ENCODE data around the gene SND1. TPM values are rescaled to one million over a fixed set of nuclear protein-coding genes. Genes with fewer than 3 reads are reported as not detected.

The SND1 gene
- total RNA-seq, 2 donors from 2014 or later, result 91.0 to 111 TPM

DNA sequence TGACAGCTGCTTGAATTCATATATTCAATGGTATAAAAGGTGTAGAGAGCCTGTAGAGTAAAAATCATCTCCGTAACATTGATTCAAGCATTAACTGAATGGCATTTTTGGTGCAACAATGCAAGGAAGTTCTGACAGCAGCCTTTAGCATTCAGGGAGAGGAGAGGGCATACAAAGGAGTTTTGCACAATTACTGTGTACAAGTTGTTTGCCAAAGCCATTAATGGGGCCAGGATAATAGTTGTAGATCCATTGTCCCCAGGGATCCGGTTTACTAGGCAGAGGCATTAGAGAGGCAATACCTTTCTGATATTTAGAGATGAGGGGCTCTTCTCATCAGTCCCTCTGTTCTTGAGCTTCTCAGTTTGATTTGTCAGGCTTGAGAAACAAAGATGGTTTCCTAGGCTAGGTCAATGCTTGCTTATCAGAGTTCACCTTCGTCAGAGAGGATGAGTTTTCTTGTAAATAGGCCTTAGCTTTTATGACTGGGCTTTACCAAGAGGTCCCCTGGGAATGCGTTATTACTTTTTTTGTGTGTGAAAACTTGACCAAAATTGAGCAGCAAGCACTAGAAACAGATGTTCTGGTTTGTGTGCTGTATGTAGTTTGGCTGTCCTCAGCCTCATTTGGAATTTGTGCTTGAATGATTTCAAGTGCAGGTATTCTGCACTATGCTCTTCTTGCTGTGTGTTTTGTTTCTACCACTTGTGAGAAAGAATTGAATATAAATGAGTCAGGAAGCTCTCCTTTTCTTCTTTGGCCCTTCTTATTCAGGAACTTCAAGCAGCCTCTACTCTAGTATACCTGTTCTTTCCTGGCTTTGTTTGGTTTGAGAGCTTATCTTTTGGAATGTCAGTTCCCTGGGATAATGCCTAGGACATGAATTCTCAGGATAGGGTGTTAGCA is 32.0 kb downstream of the SND1 start:
- DNase-seq (ENCODE audit: low spot score) (no peak), ATAC-seq (ENCODE audit: insufficient number of reproducible peaks, low FRiP score, low read depth) (no peak)
- H3K9me3 ChIP-seq, result no peaks in the 10 kb centered on the region
- H3K27me3 ChIP-seq (replicated peaks; ENCODE audit: insufficient read depth), result no peaks in the 10 kb centered on the region
- H3K27ac ChIP-seq, result no peak overlapping the region
- TF ChIP-seq, protein P1, sequence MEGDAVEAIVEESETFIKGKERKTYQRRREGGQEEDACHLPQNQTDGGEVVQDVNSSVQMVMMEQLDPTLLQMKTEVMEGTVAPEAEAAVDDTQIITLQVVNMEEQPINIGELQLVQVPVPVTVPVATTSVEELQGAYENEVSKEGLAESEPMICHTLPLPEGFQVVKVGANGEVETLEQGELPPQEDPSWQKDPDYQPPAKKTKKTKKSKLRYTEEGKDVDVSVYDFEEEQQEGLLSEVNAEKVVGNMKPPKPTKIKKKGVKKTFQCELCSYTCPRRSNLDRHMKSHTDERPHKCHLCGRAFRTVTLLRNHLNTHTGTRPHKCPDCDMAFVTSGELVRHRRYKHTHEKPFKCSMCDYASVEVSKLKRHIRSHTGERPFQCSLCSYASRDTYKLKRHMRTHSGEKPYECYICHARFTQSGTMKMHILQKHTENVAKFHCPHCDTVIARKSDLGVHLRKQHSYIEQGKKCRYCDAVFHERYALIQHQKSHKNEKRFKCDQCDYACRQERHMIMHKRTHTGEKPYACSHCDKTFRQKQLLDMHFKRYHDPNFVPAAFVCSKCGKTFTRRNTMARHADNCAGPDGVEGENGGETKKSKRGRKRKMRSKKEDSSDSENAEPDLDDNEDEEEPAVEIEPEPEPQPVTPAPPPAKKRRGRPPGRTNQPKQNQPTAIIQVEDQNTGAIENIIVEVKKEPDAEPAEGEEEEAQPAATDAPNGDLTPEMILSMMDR (IDR thresholded peaks at IDR 0.05), result no peak
- H3K36me3 ChIP-seq, result peaks cover 2% of the 10 kb centered on the region
- H3K4me1 ChIP-seq (ENCODE audit: control insufficient read depth in 1 of 2, low read depth in 2 of 2), result peaks cover 0 to 3% of the 10 kb centered on the region in 2 donors
- H3K4me3 ChIP-seq, result no peak overlapping the region

DNA sequence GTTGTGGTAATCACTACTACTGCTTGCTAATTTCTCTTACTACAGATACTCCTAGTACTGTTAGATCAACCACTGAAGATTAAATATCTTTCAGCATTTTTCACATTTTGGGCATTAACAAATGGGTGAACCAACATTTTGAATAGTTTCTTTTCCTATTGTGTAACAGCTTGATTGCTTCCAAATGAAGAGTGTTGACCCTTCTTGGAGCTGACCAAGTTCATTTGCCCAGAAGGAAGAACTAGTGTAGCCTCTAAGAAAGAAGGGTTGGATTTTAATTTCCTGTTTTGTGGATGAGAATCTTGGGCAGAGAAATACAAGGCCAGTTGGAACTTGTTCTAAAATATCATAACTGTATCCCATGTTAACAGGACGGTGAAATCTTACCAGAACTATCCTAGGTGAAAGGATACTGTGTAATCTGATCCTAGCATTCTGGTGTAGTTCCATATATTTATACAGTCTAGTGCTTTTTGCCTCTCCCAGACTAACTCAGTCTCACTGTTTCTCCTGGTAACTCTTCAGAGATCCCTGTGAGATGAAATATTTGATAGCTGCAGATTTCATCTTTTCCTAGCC is 37.3 kb downstream of the SND1 start:
- H3K27ac ChIP-seq, result no peak overlapping the region
- H3K4me1 ChIP-seq (ENCODE audit: control insufficient read depth in 1 of 2, low read depth in 2 of 2), result peaks cover 0 to 1% of the 10 kb centered on the region in 2 donors
- H3K4me3 ChIP-seq, result no peak overlapping the region
- ATAC-seq (ENCODE audit: insufficient number of reproducible peaks, low FRiP score, low read depth) (no peak), DNase-seq (ENCODE audit: low spot score) (no peak)
- no peaks in the 10 kb centered on the region for H3K9me3 ChIP-seq
- TF ChIP-seq, protein P1 (IDR thresholded peaks at IDR 0.05), result no peak
- no peaks in the 10 kb centered on the region for H3K27me3 ChIP-seq (replicated peaks; ENCODE audit: insufficient read depth)
- H3K36me3 ChIP-seq, result peaks cover 7% of the 10 kb centered on the region

DNA sequence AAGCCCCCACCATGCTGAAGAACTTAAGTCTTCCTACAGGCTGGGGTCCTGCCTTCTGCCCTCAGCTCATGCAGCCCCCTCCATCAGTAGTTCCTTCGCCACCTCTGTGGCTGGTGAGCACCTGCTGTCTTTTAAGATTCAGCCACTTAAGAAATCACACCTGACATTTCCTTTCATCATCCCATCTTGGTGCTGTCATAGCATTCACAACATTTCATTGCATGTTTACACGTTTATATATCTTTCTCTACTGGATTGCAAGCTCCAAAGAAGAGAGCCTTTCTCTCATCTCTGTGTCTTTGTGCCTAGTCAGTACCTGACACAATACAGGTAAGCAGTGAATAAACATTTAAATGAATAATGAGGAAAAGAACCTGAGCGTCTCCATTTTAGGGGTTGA is 38.3 kb downstream of the SND1 start:
- ATAC-seq (ENCODE audit: insufficient number of reproducible peaks, low FRiP score, low read depth), result no peak

DNA sequence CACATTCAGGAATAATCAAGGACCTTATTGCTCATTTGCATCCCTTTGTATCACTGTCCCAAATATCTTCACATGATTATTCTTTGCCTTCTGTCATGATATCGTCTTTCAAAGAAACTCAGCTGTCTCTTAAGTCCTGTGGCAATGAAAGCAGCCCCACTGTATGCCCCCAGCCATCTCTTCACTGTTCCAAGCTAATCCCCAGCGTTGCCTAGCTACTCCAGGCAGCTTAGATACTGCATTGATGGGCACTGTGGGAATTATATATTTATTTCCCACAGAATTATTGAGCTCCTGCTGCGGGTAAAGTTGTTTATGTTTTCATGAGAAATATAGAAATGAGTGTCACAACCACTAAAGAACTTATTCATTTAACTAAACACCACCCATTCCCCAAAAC is 38.8 kb downstream of the SND1 start:
- H3K36me3 ChIP-seq, result peaks cover 13% of the 10 kb centered on the region
- no peaks in the 10 kb centered on the region for H3K9me3 ChIP-seq
- no peak overlapping the region for H3K4me3 ChIP-seq
- H3K27ac ChIP-seq, result no peak overlapping the region
- TF ChIP-seq, protein P1 (IDR thresholded peaks at IDR 0.05), result no peak
- no peaks in the 10 kb centered on the region for H3K27me3 ChIP-seq (replicated peaks; ENCODE audit: insufficient read depth)
- no peaks in the 10 kb centered on the region for H3K4me1 ChIP-seq (ENCODE audit: control insufficient read depth in 1 of 2, low read depth in 2 of 2)
- no peak for ATAC-seq (ENCODE audit: insufficient number of reproducible peaks, low FRiP score, low read depth)
- DNase-seq (ENCODE audit: low spot score), result no peak

More for the DNA sequence above, 38.3 kb downstream of the SND1 start:
- Histone ChIP-seq H3K4me1 (ENCODE audit: control insufficient read depth in 1 of 2, low read depth in 2 of 2) (no peaks in the 10 kb centered on the region), H3K4me3 (no peak overlapping the region), H3K36me3 (peaks cover 11% of the 10 kb centered on the region), H3K9me3 (no peaks in the 10 kb centered on the region), H3K27ac (no peak overlapping the region), H3K27me3 (replicated peaks; ENCODE audit: insufficient read depth) (no peaks in the 10 kb centered on the region)
- DNase-seq (ENCODE audit: low spot score), result no peak
- TF ChIP-seq, protein P1 (IDR thresholded peaks at IDR 0.05), result no peak

- no peak overlapping the region for H3K27ac ChIP-seq
- ATAC-seq (ENCODE audit: insufficient number of reproducible peaks, low FRiP score, low read depth) (no peak), DNase-seq (ENCODE audit: low spot score) (no peak)
- H3K4me3 ChIP-seq, result no peak overlapping the region
- peaks cover 11% of the 10 kb centered on the region for H3K36me3 ChIP-seq
- no peaks in the 10 kb centered on the region for H3K27me3 ChIP-seq (replicated peaks; ENCODE audit: insufficient read depth)
- no peaks in the 10 kb centered on the region for H3K9me3 ChIP-seq
- no peaks in the 10 kb centered on the region for H3K4me1 ChIP-seq (ENCODE audit: control insufficient read depth in 1 of 2, low read depth in 2 of 2)
- TF ChIP-seq, protein P1 (IDR thresholded peaks at IDR 0.05), result no peak
These were observed 40.2 kb downstream of the SND1 start for GRCh38 chr7:127692200-127692599.
